HEK293 (cell line): ENCODE measurements around the gene WSCD2.

ENCODE experiments used
- CTCF ChIA-PET: fragments of 350-600 bp; formaldehyde crosslinking; extraction: SDS; loops from one replicate; lab custom pipeline; 2021; ENCODE audit warnings: antibody characterized with exemption; lab: Yijun Ruan, JAX
- POLR2A ChIA-PET: fragments of 300-600 bp; formaldehyde crosslinking; extraction: SDS; loops from one replicate; lab custom pipeline; 2020; ENCODE audit warnings: antibody characterized with exemption, inconsistent platforms; lab: Yijun Ruan, JAX
- H3K27ac ChIP-seq: fragments of 200-500 bp; sonication (Bioruptor generic); 2 replicates; pipeline ENCODE4 v1.5.1; 2014; ENCODE audit warnings: low read depth, low read length, control low read depth, inconsistent platforms; ENCODE audit errors: extremely low read depth
- H3K36me3 ChIP-seq, 2 experiments: fragments of 200-500 bp in 1 of 2; sonication (Bioruptor generic) in 1 of 2; 1 replicate in 1 of 2; 2 replicates in 1 of 2; pipeline ENCODE4 v1.5.1; 2014 to 2017; ENCODE audit warnings: inconsistent platforms in 2 of 2, low read length in 2 of 2; ENCODE audit not compliant: control insufficient read depth in 2 of 2, insufficient read depth in 1 of 2
- H3K4me1 ChIP-seq: fragments of 200-500 bp; sonication (Bioruptor generic); 2 replicates; pipeline ENCODE4 v1.5.1; 2014; ENCODE audit warnings: mild to moderate bottlenecking, low read length, inconsistent platforms; ENCODE audit not compliant: control insufficient read depth, insufficient read depth
- H3K4me3 ChIP-seq: 2 replicates; pipeline ENCODE4 v1.5.1; 2011; ENCODE audit warnings: low read depth, mild to moderate bottlenecking, control low read depth, low read length, moderate library complexity
- H3K9me3 ChIP-seq: fragments of 200-500 bp; sonication (Bioruptor generic); 2 replicates; pipeline ENCODE4 v1.5.1; 2014; ENCODE audit warnings: low read depth, low read length, inconsistent platforms; ENCODE audit not compliant: control insufficient read depth, insufficient read depth
- MEIS1 ChIP-seq: sonication (generic); formaldehyde crosslinking; IDR thresholded peaks from 2 replicates; pipeline ENCODE4 v1.8.1; 2022; ENCODE audit warnings: missing genetic modification reagents, mild to moderate bottlenecking, borderline replicate concordance
- SP7 ChIP-seq: fragments of 450-650 bp; formaldehyde crosslinking; IDR thresholded peaks from 2 replicates; pipeline ENCODE4 v1.5.1; 2016; ENCODE audit warnings: missing biosample characterization, missing genetic modification characterization
- ZBTB48 ChIP-seq: fragments of 450-650 bp; formaldehyde crosslinking; IDR thresholded peaks from 2 replicates; pipeline ENCODE4 v1.5.1; 2016; ENCODE audit warnings: missing biosample characterization, missing genetic modification characterization
- ZNF132 ChIP-seq: fragments of 450-650 bp; formaldehyde crosslinking; IDR thresholded peaks from 2 replicates; pipeline ENCODE4 v1.5.1; 2017; ENCODE audit warnings: missing biosample characterization, missing genetic modification characterization, borderline replicate concordance
- ZNF140 ChIP-seq: fragments of 450-650 bp; formaldehyde crosslinking; IDR thresholded peaks from 2 replicates; pipeline ENCODE4 v1.5.1; 2016; ENCODE audit warnings: missing biosample characterization, missing genetic modification characterization
- ZNF157 ChIP-seq: fragments of 450-650 bp; formaldehyde crosslinking; IDR thresholded peaks from 2 replicates; pipeline ENCODE4 v1.5.1; 2016; ENCODE audit warnings: missing biosample characterization, missing genetic modification characterization
- ZNF169 ChIP-seq: fragments of 450-650 bp; formaldehyde crosslinking; IDR thresholded peaks from 2 replicates; pipeline ENCODE4 v1.5.1; 2016; ENCODE audit warnings: missing biosample characterization, missing genetic modification characterization
- ZNF223 ChIP-seq: fragments of 450-650 bp; formaldehyde crosslinking; IDR thresholded peaks from 2 replicates; pipeline ENCODE4 v1.5.1; 2016; ENCODE audit warnings: missing biosample characterization, missing genetic modification characterization
- ZNF350 ChIP-seq: fragments of 450-650 bp; formaldehyde crosslinking; IDR thresholded peaks from 2 replicates; pipeline ENCODE4 v1.5.0; 2017; ENCODE audit warnings: missing biosample characterization, mild to moderate bottlenecking, missing genetic modification characterization
- ZNF354C ChIP-seq: fragments of 450-650 bp; formaldehyde crosslinking; IDR thresholded peaks from 2 replicates; pipeline ENCODE4 v1.5.1; 2016; ENCODE audit warnings: missing biosample characterization, missing genetic modification characterization, low read depth, borderline replicate concordance
- ZNF391 ChIP-seq: fragments of 450-650 bp; formaldehyde crosslinking; IDR thresholded peaks from 2 replicates; pipeline ENCODE4 v1.5.1; 2016; ENCODE audit warnings: low read depth, missing biosample characterization, missing genetic modification characterization, borderline replicate concordance
- ZNF423 ChIP-seq: fragments of 450-650 bp; formaldehyde crosslinking; IDR thresholded peaks from 2 replicates; pipeline ENCODE4 v1.5.1; 2016; ENCODE audit warnings: missing biosample characterization, missing genetic modification characterization
- ZSCAN30 ChIP-seq: fragments of 450-650 bp; IDR thresholded peaks from 2 replicates; pipeline ENCODE4 v1.5.1; 2018; ENCODE audit warnings: missing biosample characterization, mild to moderate bottlenecking, missing genetic modification characterization, moderate library complexity
- TF ChIP-seq, protein P1 (sequence below): fragments of 450-650 bp; formaldehyde crosslinking; IDR thresholded peaks from 2 replicates; pipeline ENCODE4 v1.5.1; 2016; ENCODE audit warnings: missing biosample characterization, missing genetic modification characterization
- TF ChIP-seq, protein P2 (sequence below): fragments of 450-650 bp; formaldehyde crosslinking; IDR thresholded peaks from 2 replicates; pipeline ENCODE4 v1.5.1; 2016; ENCODE audit warnings: missing biosample characterization, missing genetic modification characterization
- TF ChIP-seq, protein P3 (sequence below): fragments of 450-650 bp; formaldehyde crosslinking; IDR thresholded peaks from 2 replicates; pipeline ENCODE4 v1.5.1; 2017; ENCODE audit warnings: missing biosample characterization, missing genetic modification characterization
- TF ChIP-seq, protein P4 (sequence below): fragments of 450-650 bp; formaldehyde crosslinking; IDR thresholded peaks from 2 replicates; pipeline ENCODE4 v1.5.1; 2016; ENCODE audit warnings: missing biosample characterization, missing genetic modification characterization, low read depth

Gene WSCD2

DNA sequence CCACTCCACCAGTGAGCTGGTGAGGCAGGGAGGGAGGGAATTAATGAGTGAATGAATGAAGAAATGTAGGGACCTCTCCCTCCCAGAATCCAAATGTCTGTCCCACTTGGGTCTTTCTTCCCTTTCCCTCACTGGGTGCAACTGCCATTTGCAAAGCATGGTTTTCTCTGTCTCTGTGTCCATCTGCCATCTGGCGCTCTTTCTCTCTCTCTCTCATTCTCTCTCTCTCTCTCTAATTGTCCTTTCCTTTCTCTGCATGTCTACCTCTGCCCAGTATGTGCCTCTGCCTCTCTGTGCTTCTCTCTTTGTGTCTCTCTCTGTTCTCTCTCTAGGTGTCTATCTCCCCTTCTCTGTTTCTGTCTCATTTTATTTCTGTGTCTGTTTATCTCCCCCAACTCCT is 107.3 kb downstream of the WSCD2 start:
- Histone ChIP-seq H3K4me1 (no peaks in the 10 kb centered on the region), H3K4me3 (no peak overlapping the region), H3K27ac (no peak overlapping the region), H3K36me3 (no peaks in the 10 kb centered on the region), H3K9me3 (no peaks in the 10 kb centered on the region; the same call in 1 of the 2 replicates)
- CTCF ChIA-PET: interaction anchor here (0.6 to 1.4 kb wide), 3 partner anchors 18 to 812 kb away, joined by 3 to 4 read pairs (median 4); no protein-coding TSS in a partner anchor
- POLR2A ChIA-PET: no interaction called here
- TF ChIP-seq ZBTB48 (tag by site-specific recombination) (no peak), ZNF157 (no peak), ZNF223 (tag by site-specific recombination) (no peak), ZNF423 (tag by site-specific recombination) (no peak)
- TF ChIP-seq, protein P1, sequence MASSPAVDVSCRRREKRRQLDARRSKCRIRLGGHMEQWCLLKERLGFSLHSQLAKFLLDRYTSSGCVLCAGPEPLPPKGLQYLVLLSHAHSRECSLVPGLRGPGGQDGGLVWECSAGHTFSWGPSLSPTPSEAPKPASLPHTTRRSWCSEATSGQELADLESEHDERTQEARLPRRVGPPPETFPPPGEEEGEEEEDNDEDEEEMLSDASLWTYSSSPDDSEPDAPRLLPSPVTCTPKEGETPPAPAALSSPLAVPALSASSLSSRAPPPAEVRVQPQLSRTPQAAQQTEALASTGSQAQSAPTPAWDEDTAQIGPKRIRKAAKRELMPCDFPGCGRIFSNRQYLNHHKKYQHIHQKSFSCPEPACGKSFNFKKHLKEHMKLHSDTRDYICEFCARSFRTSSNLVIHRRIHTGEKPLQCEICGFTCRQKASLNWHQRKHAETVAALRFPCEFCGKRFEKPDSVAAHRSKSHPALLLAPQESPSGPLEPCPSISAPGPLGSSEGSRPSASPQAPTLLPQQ (tag by site-specific recombination): no peak

DNA sequence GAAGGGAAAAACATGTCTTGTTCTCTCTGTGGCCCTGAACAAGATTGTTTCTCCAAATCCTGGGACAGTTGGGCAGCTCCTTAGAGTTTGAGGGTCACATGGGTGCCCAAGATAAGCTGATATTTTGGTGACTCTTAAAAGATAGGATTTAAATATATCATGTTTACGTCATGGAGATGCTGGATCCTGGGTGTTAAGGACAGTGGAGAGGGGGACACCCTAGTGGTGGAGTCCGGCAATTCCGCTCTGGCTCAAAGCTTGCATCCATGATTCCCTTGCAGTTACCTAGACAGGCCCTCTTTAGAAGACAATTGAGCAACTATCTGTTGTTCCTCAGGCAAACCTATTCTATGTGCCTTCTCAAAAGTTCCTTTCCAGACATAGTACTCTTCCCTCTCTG is 108.2 kb downstream of the WSCD2 start:
- Histone ChIP-seq H3K4me1 (no peaks in the 10 kb centered on the region), H3K27ac (no peak overlapping the region), H3K36me3 (no peaks in the 10 kb centered on the region), H3K9me3 (no peaks in the 10 kb centered on the region; the same call in 1 of the 2 replicates), H3K4me3 (no peak overlapping the region)
- TF ChIP-seq ZNF132 (no peak), ZNF140 (tag by site-specific recombination) (peak; percentile 84; the same call in 1 of the 2 replicates)
- ChIA-PET POLR2A (interaction anchor here (0.5 kb wide), 1 partner anchor 432 kb away, joined by 6 read pairs; no protein-coding TSS in a partner anchor), CTCF (interaction anchor here (0.8 to 1.2 kb wide), 4 partner anchors 10 to 275 kb away, joined by 3 to 4 read pairs (median 3); no protein-coding TSS in a partner anchor)

DNA sequence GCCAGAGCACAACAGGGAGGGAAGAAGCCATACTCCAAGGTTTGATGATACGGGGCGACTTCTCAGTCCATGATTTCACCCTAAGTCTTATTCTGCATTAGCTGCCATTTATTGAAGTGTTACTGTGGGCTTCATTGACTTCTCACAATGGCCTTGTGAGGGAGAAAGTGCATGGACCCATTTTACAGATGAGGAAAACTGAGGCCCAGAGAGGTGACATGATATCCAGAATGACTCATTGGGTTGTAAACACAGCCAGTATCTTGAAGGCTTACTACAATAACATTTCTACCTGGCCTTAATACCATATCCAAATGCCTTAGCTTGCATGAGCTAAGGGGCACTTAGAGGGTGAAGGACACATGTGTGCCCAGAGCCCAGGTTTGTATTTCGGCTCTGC is 109.4 kb downstream of the WSCD2 start:
- no peaks in the 10 kb centered on the region; the same call in 1 of the 2 replicates for H3K9me3 ChIP-seq
- ChIA-PET POLR2A (no interaction called here), CTCF (interaction anchor here (1.2 kb wide), 1 partner anchor 44 kb away, joined by 3 read pairs; no protein-coding TSS in a partner anchor)
- H3K4me1 ChIP-seq: no peaks in the 10 kb centered on the region
- H3K36me3 ChIP-seq: no peaks in the 10 kb centered on the region
- no peak for TF ChIP-seq ZNF391 (tag by site-specific recombination)
- TF ChIP-seq, protein P2, sequence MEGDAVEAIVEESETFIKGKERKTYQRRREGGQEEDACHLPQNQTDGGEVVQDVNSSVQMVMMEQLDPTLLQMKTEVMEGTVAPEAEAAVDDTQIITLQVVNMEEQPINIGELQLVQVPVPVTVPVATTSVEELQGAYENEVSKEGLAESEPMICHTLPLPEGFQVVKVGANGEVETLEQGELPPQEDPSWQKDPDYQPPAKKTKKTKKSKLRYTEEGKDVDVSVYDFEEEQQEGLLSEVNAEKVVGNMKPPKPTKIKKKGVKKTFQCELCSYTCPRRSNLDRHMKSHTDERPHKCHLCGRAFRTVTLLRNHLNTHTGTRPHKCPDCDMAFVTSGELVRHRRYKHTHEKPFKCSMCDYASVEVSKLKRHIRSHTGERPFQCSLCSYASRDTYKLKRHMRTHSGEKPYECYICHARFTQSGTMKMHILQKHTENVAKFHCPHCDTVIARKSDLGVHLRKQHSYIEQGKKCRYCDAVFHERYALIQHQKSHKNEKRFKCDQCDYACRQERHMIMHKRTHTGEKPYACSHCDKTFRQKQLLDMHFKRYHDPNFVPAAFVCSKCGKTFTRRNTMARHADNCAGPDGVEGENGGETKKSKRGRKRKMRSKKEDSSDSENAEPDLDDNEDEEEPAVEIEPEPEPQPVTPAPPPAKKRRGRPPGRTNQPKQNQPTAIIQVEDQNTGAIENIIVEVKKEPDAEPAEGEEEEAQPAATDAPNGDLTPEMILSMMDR (tag by site-specific recombination): no peak
- no peak for TF ChIP-seq MEIS1 (CRISPR knock-in tag)
- no peak for TF ChIP-seq ZSCAN30 (tag by site-specific recombination)
- TF ChIP-seq SP7 (tag by site-specific recombination): no peak
- TF ChIP-seq, protein P1 (tag by site-specific recombination): no peak
- TF ChIP-seq, protein P3, sequence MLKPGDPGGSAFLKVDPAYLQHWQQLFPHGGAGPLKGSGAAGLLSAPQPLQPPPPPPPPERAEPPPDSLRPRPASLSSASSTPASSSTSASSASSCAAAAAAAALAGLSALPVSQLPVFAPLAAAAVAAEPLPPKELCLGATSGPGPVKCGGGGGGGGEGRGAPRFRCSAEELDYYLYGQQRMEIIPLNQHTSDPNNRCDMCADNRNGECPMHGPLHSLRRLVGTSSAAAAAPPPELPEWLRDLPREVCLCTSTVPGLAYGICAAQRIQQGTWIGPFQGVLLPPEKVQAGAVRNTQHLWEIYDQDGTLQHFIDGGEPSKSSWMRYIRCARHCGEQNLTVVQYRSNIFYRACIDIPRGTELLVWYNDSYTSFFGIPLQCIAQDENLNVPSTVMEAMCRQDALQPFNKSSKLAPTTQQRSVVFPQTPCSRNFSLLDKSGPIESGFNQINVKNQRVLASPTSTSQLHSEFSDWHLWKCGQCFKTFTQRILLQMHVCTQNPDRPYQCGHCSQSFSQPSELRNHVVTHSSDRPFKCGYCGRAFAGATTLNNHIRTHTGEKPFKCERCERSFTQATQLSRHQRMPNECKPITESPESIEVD (tag by site-specific recombination): no peak
- no peak for TF ChIP-seq ZNF169 (tag by site-specific recombination)
- TF ChIP-seq ZNF350 (tag by site-specific recombination): no peak
- TF ChIP-seq, protein P4, sequence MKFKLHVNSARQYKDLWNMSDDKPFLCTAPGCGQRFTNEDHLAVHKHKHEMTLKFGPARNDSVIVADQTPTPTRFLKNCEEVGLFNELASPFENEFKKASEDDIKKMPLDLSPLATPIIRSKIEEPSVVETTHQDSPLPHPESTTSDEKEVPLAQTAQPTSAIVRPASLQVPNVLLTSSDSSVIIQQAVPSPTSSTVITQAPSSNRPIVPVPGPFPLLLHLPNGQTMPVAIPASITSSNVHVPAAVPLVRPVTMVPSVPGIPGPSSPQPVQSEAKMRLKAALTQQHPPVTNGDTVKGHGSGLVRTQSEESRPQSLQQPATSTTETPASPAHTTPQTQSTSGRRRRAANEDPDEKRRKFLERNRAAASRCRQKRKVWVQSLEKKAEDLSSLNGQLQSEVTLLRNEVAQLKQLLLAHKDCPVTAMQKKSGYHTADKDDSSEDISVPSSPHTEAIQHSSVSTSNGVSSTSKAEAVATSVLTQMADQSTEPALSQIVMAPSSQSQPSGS (tag by site-specific recombination): no peak
- no peak for TF ChIP-seq ZNF354C (tag by site-specific recombination)
- H3K4me3 ChIP-seq: no peak overlapping the region
- H3K27ac ChIP-seq: no peak overlapping the region
